HEK293T (cell line): ENCODE results near the gene RNF111.
"Not testable (repeated sequence)": the region's sequence is repeated elsewhere in the genome, so short reads cannot be mapped to it uniquely, and the experiment has no call there.

Experiments
- CTCF ChIA-PET: fragments of 350-600 bp; formaldehyde crosslinking; extraction: SDS; loops from one replicate; lab custom pipeline; 2021; ENCODE audit warnings: antibody characterized with exemption, inconsistent platforms; lab: Yijun Ruan, JAX
- POLR2A ChIA-PET: fragments of 350-600 bp; formaldehyde crosslinking; extraction: SDS; loops from one replicate; lab custom pipeline; 2020; ENCODE audit warnings: antibody characterized with exemption, inconsistent platforms; lab: Yijun Ruan, JAX
- DNase-seq: peaks from one replicate; pipeline ENCODE4 v3.0.0; 2012; ENCODE audit warnings: mixed read lengths; ENCODE audit errors: extremely low spot score
- BHLHE40 ChIP-seq: fragments of 450-650 bp; IDR thresholded peaks from 2 replicates; pipeline ENCODE4 v1.6.1; 2016; ENCODE audit warnings: mild to moderate bottlenecking, moderate library complexity, borderline replicate concordance
- CTBP1 ChIP-seq: fragments of 450-650 bp; IDR thresholded peaks from 2 replicates; pipeline ENCODE4 v1.6.1; 2016; ENCODE audit warnings: borderline replicate concordance
- ELF4 ChIP-seq: fragments of 450-650 bp; IDR thresholded peaks from 2 replicates; pipeline ENCODE4 v1.6.1; 2017; ENCODE audit warnings: antibody characterized with exemption
- FOXA1 ChIP-seq: fragments of 450-650 bp; IDR thresholded peaks from 2 replicates; pipeline ENCODE4 v1.6.1; 2016; ENCODE audit warnings: mild to moderate bottlenecking
- FOXK2 ChIP-seq: fragments of 450-650 bp; IDR thresholded peaks from 2 replicates; pipeline ENCODE4 v1.6.1; 2016; ENCODE audit warnings: mild to moderate bottlenecking
- FOXM1 ChIP-seq: fragments of 450-650 bp; IDR thresholded peaks from 2 replicates; pipeline ENCODE4 v1.6.1; 2017; ENCODE audit warnings: mild to moderate bottlenecking, borderline replicate concordance
- HDGF ChIP-seq: fragments of 450-650 bp; IDR thresholded peaks from 2 replicates; pipeline ENCODE4 v1.6.1; 2017; ENCODE audit warnings: antibody characterized with exemption, borderline replicate concordance
- L3MBTL2 ChIP-seq: fragments of 450-650 bp; conservative IDR thresholded peaks from 2 replicates; pipeline ENCODE4 v1.6.1; 2016; ENCODE audit warnings: mild to moderate bottlenecking
- LEF1 ChIP-seq: fragments of 450-650 bp; IDR thresholded peaks from 2 replicates; pipeline ENCODE4 v1.6.1; 2017; ENCODE audit warnings: mild to moderate bottlenecking, borderline replicate concordance
- NFRKB ChIP-seq: fragments of 450-650 bp; IDR thresholded peaks from 2 replicates; pipeline ENCODE4 v1.6.1; 2016; ENCODE audit warnings: mild to moderate bottlenecking, moderate library complexity
- SP1 ChIP-seq: fragments of 450-650 bp; IDR thresholded peaks from 2 replicates; pipeline ENCODE4 v1.6.1; 2017
- SUZ12 ChIP-seq: fragments of 450-650 bp; IDR thresholded peaks from 2 replicates; pipeline ENCODE4 v1.6.1; 2016; ENCODE audit warnings: mild to moderate bottlenecking
- TARDBP ChIP-seq: fragments of 450-650 bp; IDR thresholded peaks from 2 replicates; pipeline ENCODE4 v1.6.1; 2016
- ZNF384 ChIP-seq: fragments of 450-650 bp; IDR thresholded peaks from 2 replicates; pipeline ENCODE4 v1.6.1; 2016
- TF ChIP-seq, protein P1 (sequence below): fragments of 450-650 bp; IDR thresholded peaks from 2 replicates; pipeline ENCODE4 v1.6.1; 2016

Gene RNF111

DNA sequence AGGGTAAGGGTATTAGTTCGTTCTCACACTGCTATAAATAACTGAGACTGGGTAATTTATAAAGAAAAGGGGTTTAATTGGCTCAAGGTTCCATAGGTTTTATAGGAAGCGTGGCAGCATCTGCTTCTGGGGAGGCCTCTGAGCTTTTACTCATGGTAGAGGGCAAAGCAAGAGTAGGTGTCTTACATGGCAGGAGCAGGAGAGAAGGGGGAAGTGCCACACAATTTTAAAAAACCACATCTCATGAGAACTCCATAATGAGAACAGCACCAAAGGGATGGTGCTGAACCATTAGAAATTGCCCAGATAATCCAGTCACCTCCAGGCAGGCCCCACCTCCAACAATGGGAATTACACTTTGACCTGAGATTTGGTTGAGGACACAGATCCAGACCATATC lies 12.2 kb downstream of the RNF111 start:
- POLR2A ChIA-PET, result no interaction called here
- CTCF ChIA-PET, result no interaction called here
- no peak for DNase-seq

DNA sequence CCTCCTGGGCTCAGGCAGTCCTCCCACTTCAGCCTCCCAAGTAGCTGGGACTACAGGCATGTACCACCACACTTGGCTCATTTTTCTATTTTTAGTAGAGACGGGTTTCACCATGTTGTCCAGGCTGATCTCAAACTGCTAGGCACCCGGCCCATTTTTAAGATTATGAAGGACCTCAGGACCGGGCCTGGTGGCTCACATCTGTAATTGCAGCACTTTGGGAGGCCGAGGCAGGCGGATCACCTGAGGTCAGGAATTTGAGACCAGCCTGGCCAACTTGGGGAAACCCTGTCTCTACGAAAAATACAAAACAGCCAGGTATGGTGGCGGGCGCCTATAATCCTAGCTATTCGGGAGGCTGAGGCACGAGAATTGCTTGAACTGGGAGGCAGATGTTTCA lies 12.8 kb downstream of the RNF111 start:
- DNase-seq, POLR2A ChIA-PET, CTCF ChIA-PET: not testable (repeated sequence)

More for the DNA sequence above, 12.2 kb downstream of the RNF111 start:
- no peak for TF ChIP-seq ELF4

DNA sequence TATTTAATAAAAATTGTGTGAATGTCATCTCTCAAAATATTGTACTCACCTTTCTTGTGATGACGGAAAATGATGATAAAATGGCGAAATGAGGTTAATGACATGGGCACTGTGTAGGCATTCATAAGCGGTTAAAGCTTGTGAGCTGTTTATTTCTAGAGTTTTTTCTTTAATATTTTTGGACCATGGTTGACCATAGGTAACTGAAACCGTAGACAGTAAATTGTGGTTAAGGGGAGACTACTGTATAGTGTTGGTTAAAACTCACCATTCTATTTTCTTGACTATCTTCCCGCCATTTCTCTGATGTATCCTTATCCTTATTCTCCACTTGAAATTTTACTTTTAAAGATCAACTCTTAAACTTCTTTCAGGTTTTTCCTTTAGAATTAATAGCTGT lies 14.5 kb downstream of the RNF111 start:
- TF ChIP-seq FOXA1 (no peak), CTBP1 (no peak), BHLHE40 (no peak), ELF4 (no peak)
- ChIA-PET CTCF (no interaction called here), POLR2A (no interaction called here)
- DNase-seq, result no peak

DNA sequence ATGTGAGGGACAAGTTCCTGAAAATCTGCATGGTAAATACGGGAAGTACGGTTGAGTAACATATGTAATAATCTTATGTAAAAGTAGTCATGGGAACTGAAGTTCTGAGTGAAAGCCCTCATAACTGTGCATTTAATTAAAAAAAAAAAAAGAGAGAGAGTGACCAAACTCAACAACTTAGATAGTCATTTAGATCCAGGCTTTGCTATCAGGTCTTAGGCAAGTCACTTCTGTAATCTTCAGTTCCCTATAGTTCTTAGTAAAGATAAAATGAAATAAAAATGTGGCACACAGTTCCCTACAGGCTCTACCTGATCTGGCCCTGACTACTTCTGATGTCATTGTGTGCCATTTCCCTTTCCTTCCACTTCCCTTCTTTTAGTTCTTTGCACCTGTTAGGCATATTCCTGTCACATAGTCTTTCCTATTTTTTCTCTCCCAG lies 15.0 kb downstream of the RNF111 start:
- ChIA-PET CTCF (no interaction called here), POLR2A (no interaction called here)
- TF ChIP-seq SP1 (no peak), ZNF384 (no peak)
- no peak for DNase-seq

DNA sequence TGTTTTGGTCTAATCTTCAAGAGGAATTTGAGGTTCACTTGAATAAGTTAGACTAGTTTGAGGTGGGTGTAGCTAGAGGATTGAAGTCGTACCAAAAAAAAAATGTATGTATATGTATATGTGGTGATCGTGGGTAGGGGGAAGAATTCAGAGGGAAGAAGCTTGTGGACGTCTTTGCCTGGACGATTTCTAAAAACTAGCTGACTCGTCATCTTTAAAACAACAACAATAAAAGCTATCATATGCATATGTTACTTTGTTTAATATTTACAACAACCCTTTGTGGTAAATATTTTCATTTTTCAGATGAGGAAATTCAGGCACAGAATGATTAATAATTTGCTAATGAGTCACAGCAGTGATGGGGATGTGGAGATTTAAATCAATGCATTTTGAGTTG lies 18.1 kb downstream of the RNF111 start:
- POLR2A ChIA-PET, result no interaction called here
- no peak for DNase-seq
- CTCF ChIA-PET, result no interaction called here
- TF ChIP-seq HDGF, result no peak
- no peak for TF ChIP-seq SUZ12
- TF ChIP-seq ZNF384, result no peak
- TF ChIP-seq FOXK2, result no peak
- TF ChIP-seq, protein P1, sequence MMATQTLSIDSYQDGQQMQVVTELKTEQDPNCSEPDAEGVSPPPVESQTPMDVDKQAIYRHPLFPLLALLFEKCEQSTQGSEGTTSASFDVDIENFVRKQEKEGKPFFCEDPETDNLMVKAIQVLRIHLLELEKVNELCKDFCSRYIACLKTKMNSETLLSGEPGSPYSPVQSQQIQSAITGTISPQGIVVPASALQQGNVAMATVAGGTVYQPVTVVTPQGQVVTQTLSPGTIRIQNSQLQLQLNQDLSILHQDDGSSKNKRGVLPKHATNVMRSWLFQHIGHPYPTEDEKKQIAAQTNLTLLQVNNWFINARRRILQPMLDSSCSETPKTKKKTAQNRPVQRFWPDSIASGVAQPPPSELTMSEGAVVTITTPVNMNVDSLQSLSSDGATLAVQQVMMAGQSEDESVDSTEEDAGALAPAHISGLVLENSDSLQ, result no peak
- no peak for TF ChIP-seq NFRKB
- no peak for TF ChIP-seq BHLHE40
- no peak for TF ChIP-seq FOXA1
- TF ChIP-seq TARDBP, result no peak
- no peak for TF ChIP-seq FOXM1
- TF ChIP-seq SP1, result no peak

DNA sequence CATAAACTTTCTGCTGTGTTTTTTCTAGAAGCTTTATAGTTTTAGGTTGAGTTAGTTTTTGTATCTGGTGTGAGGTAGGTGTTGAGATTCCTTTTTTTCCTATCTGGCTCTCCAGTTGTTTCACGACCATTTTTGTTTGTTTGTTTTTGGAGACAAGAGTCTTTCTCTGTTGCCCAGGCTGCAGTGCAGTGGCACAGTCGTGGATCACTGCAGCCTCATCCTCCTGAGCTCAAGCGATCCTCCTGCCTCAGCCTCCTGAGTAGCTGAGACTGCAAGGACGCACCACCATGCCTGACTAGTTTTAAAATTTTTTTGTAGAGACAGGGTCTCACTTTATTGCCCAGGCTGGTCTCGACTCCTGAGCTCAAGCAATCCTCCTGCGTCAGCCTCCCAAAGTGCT lies 20.6 kb downstream of the RNF111 start:
- POLR2A ChIA-PET, result no interaction called here
- DNase-seq, result no peak
- CTCF ChIA-PET, result no interaction called here
- no peak for TF ChIP-seq HDGF
- TF ChIP-seq TARDBP, result no peak
- TF ChIP-seq LEF1, result no peak
- TF ChIP-seq FOXA1, result no peak
- no peak for TF ChIP-seq CTBP1

DNA sequence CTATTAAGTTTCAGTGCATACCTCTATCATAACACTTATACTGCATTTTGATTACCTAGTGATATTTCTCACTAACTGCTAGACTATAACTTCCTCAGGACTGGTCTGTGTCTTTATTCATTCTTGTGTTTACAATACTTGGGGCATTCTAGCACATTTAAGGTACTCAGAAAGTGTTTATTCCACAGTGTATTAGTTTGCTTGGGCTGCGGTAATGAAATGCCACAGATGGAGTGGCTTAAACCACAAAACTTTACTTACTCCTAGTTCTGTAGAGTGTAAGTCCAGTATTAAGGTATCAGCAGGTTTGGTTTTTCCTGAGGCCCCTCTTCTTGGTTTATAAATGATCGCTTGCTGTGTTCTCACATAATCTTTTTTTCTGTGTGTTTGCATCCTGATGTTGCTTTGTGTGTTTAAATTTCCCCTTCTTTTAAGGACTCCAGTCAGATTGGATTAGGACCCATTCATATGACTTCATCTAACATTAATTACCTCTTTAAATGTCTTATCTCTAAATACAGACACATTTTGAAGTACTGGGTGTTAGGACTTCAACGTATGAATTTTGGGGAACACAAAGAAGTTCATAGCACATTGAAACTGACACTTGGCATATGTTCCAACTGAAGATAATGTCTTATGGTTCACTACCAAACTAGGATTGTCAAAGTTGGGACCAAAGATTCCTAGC lies 23.9 kb downstream of the RNF111 start:
- DNase-seq, result no peak
- TF ChIP-seq TARDBP, result no peak
- POLR2A ChIA-PET, result no interaction called here
- CTCF ChIA-PET, result no interaction called here

DNA sequence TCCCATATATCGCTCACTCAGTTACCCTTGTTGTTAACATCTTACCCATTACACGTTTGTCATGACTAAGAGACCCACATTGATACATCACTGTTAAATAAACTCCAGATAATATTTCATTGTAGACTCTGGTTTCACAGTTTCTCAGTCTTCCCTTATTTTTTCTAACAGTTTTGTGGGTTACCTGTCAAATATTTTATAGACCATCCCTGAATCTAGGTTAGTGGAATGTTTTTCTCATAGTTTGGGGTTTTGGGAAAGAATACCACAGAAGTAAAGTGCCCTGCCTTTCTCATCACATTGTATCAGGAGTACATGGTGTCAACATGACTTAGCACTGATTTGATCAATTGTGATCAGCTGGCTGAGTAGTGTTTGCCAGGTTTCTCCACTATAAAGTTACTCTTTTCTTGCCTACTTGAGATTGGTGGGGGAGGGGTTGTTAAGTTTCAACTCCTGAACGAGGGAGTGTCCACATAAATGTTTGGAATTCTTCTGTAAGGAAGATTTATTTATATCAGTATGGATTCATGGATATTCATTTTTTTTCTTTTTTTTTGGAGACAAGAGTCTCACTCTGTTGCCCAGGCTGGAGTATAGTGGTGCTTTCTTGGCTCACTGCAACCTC lies 25.9 kb downstream of the RNF111 start:
- POLR2A ChIA-PET, result no interaction called here
- CTCF ChIA-PET, result no interaction called here
- TF ChIP-seq ELF4 (no peak), HDGF (no peak), FOXA1 (no peak), SP1 (no peak), SUZ12 (no peak), LEF1 (no peak), NFRKB (no peak), CTBP1 (no peak), ZNF384 (no peak), BHLHE40 (no peak)
- TF ChIP-seq, protein P1, result no peak
- no peak for DNase-seq

DNA sequence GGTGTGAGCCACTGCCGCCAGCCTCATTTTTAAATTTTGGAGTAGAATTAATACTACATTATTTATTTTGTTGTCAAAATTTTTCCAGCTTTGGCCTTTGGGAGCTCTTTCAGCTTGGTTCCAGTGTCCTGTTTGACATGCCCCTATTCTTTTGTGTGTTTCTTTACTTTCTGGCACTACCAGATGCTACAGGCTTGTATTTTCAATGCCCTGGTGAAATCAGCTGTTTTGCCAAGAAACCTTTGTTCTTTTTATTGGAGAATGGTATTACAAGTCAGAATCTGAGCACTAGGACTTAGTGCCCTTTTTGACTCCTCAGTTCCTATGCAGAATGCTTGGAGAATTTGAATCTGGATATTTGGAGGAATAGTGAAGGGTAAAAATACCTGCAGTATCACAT lies 26.6 kb downstream of the RNF111 start:
- TF ChIP-seq TARDBP (no peak), SP1 (no peak), FOXK2 (no peak), SUZ12 (no peak), LEF1 (no peak), ZNF384 (no peak), L3MBTL2 (no peak), CTBP1 (no peak)
- ChIA-PET POLR2A (no interaction called here), CTCF (no interaction called here)
- no peak for DNase-seq
